GM04503 (cell line): ENCODE data around the gene PRSS53.
"Not testable (repeated sequence)": the region's sequence is repeated elsewhere in the genome, so short reads cannot be mapped to it uniquely, and the experiment has no call there.

ENCODE experiments used
- DNase-seq: peaks from one replicate; pipeline ENCODE4 v3.0.0-alpha.2; 2012; ENCODE audit warnings: low read depth

Gene PRSS53

GRCh38 chr16:31117384-31118222, 28.9 kb upstream of the PRSS53 start, which contains the start of gene KAT8:
Gene KAT8 (plus strand): TSS chr16:31117664. CDS start chr16:31117682, 18 bp downstream.
- DNase-seq = peak; percentile 82

- no peak for DNase-seq
Observed at GRCh38 chr16:31114468-31114867, 25.7 kb upstream of the PRSS53 start.

- no peak for DNase-seq
Observed at GRCh38 chr16:31113121-31114120, 24.7 kb upstream of the PRSS53 start.

- no peak for DNase-seq
Observed at GRCh38 chr16:31112711-31113110, 24.0 kb upstream of the PRSS53 start.

GRCh38 chr16:31111881-31112466, 23.2 kb upstream of the PRSS53 start:
- no peak for DNase-seq

- no peak for DNase-seq
Observed at GRCh38 chr16:31110106-31111034, 21.6 kb upstream of the PRSS53 start.

- no peak for DNase-seq
Observed at GRCh38 chr16:31109622-31110021, 20.9 kb upstream of the PRSS53 start.

- DNase-seq = no peak
Observed at GRCh38 chr16:31108794-31109558, 20.2 kb upstream of the PRSS53 start.

GRCh38 chr16:31108035-31108793, 19.5 kb upstream of the PRSS53 start, which contains the start of gene BCKDK:
Gene BCKDK (plus strand): TSS chr16:31108386. CDS start chr16:31109224, 838 bp downstream.
- no peak for DNase-seq

GRCh38 chr16:31107465-31107867, 18.7 kb upstream of the PRSS53 start:
- DNase-seq = no peak

- DNase-seq = no peak
Observed at GRCh38 chr16:31106509-31107464, 18.0 kb upstream of the PRSS53 start.

GRCh38 chr16:31105677-31106213, 17.0 kb upstream of the PRSS53 start:
- no peak for DNase-seq

- not testable (repeated sequence) for DNase-seq
Observed at GRCh38 chr16:31100876-31101641, 12.3 kb upstream of the PRSS53 start.

- DNase-seq = no peak
Observed at GRCh38 chr16:31099860-31100638, 11.3 kb upstream of the PRSS53 start.

- peak; percentile 89 for DNase-seq
Observed at GRCh38 chr16:31094424-31095120, 5.8 kb upstream of the PRSS53 start, which contains the start of gene VKORC1. Gene VKORC1 (minus strand): TSS chr16:31094797. CDS start chr16:31094729, 68 bp downstream.

- no peak for DNase-seq
Observed at GRCh38 chr16:31094088-31094423, 5.3 kb upstream of the PRSS53 start.
